GM21367 (cell line): ENCODE measurements around the gene MOCS3.
A peak's percentile ranks its signal among the peaks of the same experiment; 100 is the strongest.

ENCODE experiments used
- ATAC-seq: cut with Tn5 transposase; IDR thresholded peaks from one replicate; pipeline ENCODE4 v1.9.1; 2021; ENCODE audit not compliant: unreplicated experiment

Gene MOCS3

DNA sequence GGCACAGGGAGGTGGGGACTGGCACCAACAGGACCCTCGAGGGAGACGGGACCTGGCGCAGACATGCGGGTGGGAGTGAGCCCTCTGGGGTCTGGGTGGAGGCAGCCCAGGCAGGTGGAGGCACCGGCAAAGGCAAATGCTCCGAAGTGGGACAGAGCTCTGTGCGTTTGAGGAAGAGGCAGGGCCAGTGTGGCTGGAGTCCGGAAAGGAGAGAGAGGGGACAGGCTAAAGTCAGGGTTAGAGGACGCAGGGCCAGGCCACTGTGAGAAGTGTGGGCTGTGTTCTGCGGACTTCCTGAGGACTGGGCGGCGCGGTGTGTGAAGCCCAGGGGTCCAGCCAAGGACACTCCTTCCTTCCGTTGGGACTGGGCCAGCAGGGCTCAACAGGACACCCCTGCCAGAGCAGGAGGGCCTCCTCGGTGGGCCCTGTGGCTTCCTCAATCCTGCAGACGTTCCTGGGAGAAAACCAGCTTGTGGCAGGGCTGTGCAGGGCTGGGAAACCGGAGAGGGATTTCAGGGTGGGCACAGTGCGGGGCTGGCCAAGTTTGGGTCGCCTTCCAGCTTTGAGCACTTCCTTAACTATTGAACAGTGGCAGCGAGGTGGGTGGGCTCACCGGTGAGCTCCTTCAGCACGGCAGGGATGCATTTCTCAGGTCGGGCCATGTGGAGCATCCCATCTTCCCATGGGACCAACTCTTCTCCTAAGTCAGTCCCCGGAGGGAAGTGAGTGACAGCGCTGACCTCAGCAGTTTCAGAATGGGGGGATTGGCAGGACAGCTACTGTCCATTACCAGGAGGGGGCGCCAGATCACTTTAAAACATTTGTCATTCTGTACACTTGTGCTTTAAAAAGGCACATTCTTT, 22.5 kb downstream of the MOCS3 start:
- ATAC-seq: no peak

DNA sequence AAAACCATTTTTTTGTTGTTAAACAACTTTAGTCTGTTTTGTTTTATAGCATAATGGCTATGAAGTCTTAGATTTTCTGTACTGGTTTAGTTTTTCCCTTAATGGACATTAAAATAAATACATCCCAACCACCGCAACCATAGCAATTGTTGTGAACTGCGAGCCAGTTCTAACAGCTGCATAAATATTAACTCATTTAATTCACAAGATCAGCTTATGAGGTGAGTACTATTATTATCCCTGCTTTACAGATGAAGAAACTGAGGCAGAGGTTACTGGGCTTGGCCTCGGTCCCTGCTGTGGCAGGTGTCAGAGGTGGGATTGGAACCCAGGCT, 23.1 kb downstream of the MOCS3 start:
- ATAC-seq: no peak

DNA sequence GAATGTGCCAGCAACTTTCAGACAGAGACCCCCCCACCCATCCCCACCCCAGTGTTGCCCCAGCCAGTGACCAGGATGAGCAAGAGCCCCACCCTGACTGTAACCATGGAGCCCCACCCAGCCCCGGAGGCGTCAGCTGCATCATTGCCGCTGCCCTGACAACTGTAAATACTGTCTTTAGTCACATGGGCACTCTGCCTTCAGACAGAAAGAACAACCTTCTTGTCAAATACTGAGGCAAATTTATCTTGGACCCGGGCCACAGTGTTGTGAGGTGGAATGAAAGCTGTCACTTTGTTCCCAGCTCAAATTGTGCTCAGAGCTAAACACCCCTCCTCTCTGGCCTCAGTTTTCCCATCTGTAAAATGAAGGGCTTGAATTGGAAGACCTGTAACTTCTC, 23.7 kb downstream of the MOCS3 start:
- ATAC-seq: no peak

DNA sequence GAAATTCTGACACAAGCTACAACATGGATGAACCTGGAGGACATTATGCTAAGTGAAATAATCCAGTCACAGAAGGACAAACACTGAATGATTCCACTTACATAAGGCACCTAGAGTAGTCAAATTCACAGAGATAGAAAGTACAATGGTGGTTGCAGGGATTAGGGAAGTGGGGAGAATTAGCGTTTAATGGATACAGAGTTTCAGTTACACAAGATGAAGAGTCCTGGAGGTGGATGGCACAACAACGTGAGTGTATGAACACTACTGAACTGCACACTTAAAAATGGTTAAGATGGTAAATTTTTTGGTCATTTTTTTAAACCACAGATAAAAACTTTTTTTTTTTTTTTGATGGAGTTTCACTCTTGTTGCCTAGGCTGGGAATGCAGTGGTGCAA, 24.7 kb downstream of the MOCS3 start:
- ATAC-seq: no peak

DNA sequence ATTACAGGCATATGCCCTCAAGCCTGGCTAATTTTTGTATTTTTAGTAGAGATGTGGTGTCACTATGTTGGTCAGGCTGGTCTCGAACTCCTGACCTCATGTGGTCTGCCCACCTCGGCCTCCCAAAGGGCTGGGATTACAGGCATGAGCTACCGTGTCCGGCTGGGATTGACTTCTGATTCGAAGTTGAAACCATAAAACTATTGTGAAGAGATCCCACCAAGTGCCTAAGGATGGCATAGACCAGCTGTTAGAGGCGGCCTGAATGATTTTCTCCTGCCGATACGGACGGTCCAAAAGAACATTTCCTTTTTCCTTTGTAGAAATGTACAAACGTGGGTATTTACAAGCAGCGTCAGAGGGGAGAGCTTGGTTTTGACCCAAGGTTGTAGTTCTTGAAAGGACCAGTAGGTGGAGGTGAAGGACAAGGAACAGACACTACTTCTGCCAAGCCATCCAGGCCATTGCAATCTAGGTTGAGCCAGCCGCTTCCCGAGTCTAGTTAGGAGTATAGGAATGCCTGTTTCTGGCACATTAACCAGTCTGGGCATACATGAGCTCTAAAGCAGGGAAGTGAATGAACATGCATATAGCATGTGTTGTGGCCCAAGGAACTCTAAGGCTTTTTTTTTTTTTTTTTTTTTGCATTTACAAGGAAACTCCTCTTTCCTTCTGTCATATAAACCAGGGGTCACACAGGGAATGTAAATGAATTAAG, 29.0 kb downstream of the MOCS3 start:
- no peak for ATAC-seq

DNA sequence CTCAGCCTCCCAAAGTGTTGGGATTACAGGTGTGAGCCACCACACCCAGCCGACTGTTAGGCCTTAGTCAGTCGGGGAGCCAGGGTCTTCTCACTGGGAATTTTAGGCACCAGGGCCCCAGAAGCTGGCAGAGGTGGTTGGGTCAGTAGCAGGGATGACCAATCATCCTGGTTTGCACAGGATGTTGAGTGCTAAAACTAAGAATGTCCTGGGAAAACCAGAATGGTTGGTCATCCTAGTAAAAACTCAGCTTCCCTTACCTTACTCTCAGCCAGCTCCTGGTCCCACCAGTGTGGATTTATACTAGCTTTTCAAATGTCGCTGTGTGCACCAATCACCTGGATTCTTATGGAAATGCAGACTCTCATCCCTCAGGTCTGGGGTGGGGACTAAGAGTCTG, 32.5 kb downstream of the MOCS3 start:
- no peak for ATAC-seq

DNA sequence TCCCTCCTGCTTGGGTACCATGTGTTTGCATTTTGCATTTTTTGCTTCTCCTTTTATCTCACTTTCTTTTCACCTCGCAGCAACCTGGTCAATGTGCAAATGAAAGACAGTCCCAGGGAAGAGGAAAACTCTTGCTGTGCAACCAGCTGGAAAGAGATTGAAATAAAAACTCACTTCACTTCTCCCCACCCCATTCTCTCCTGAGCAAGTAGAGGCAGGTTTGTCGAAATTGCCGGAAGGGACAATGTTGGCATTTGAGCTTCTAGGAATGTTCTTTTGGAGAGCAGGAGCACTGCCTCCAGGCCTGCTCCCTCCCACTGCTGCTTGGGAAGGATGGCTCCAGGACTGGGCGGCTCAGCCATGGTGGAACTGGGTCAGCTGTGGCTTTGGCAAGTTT, 33.7 kb downstream of the MOCS3 start:
- no peak for ATAC-seq

DNA sequence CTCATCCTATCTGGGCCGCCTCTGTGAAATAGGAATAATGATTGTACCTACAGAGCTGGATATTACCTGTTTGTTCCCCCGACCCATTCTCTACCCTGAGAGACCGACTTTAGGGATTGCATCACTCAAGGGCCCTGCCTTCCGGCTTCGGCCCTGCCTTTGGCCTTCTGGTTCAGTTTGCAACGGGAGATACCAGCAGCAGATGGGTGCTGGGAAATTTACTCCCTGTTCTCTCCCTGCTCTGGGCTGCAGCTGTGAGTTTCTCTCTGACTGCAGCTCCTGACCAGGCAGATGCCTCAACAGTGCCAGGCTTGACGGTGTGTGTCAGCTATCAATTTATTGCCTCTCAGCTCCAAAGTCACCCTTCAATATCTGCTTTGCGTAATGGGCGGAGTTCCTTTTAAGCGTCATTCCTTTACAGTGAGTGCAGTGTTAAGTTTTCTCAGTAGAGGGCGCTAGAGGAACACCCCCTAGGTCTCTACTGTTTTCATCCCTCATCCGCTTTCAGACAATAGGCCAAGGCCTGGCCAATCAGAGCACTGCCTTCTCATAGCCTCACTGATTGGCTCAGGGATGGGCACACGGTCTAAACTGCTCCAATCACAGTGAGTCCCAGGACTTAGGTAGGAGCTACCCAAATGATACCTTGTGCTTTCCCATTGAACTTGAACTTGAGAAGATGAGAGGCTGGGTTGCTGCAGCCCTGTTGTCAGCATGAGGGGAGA, 34.3 kb downstream of the MOCS3 start:
- ATAC-seq: peak; percentile 77

DNA sequence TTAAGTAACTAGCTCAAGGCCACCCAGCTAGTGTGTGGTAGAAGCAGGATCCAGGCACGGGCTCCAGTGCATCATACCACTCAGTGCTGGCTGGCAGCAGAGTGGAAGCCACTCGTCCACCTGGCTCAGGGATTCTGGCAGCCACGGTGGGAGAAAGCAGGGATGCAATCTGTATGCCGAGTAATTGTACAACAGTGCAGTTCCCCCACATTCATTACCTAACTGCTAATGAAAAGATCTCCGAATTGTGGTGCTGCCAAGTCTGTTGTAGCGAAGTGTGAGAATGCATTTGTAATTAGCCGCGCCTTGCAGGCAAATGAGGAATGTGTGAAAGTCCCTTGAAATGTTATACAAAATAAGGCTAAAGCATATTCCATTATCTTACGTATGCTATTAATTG, 35.3 kb downstream of the MOCS3 start:
- ATAC-seq: no peak

DNA sequence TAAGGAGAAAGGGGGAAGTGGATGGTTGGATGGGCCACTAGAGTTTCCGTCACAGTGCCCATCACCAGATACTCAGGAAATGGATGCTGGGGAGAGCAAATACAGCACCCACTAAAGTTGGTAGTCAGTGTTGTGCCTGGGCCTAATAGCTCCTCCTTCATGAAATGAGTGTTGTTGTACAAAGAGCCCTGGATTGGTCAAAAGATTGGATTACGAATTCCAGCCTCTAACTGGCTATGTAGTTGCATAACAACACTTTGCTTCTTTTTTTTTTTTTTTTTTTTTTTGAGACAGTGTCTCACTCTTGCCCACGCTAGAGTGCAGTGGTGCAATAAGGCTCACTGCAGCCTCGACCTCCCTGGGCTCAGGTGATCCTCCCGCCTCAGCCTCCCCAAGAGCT, 36.9 kb downstream of the MOCS3 start:
- no peak for ATAC-seq

DNA sequence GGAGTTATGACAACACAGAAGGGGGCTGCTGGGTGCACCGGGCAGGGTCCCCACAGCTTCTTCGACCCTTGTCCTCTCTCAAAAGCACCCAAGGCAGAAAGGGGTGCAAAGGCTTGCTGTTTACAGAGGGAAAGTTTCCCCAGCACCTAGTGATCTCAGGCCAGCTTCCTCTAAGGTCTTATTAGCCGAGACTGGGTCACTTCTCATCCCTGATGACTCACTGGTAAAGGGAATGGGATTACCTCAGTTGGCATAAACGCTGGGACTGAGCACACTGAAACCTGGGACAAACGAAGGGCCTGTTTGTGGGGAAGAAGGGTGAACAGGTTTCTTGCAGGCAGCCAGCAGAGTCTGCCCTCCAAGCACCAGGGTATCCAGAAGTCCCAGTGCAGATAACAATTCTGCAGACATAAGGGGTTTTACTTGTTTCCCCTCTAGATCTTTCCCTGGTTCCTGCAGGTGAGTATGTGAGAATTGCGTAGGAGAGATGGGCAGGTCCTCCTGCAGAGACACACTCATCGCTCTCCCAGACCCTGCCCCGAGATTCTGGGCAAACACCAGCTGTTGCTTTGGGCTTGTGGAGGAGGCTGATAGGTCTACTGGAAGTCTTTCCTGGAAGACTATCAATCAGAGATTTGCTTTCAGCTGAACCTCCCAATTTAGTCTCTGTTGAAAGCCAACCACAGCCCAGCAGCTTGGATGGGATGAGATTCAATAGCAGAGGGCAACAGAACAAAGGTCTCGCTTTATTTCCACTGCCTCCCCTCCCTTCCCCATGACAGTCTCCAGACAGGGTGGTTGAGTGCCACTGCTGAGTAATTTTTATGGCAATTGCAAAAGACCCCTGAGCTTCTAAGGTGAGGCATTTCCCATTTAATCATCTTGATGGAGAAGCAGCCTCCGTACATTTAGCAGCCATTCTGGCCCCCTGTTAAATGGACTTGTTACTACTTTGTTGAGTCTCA, 38.6 kb downstream of the MOCS3 start:
- no peak for ATAC-seq

DNA sequence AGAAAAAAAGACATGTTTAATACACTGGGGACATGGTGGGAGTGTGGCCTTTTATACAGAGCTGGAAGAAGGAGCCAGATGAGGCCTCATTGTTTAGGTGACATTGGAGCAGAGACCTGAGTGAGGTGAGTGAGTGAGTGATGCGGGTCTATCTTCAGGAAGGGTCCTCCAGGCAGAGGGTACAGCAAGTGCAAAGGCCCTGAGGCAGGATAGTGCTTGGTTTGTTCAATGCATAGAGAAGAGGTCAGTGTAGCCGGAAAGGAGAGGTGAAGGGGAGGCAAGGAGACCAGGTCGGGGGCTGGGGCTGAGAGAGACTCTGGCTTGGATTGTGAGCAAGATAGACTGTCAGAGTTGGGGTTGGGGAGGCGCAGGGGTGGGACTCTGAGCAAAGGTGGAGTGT, 40.7 kb downstream of the MOCS3 start:
- ATAC-seq: no peak

DNA sequence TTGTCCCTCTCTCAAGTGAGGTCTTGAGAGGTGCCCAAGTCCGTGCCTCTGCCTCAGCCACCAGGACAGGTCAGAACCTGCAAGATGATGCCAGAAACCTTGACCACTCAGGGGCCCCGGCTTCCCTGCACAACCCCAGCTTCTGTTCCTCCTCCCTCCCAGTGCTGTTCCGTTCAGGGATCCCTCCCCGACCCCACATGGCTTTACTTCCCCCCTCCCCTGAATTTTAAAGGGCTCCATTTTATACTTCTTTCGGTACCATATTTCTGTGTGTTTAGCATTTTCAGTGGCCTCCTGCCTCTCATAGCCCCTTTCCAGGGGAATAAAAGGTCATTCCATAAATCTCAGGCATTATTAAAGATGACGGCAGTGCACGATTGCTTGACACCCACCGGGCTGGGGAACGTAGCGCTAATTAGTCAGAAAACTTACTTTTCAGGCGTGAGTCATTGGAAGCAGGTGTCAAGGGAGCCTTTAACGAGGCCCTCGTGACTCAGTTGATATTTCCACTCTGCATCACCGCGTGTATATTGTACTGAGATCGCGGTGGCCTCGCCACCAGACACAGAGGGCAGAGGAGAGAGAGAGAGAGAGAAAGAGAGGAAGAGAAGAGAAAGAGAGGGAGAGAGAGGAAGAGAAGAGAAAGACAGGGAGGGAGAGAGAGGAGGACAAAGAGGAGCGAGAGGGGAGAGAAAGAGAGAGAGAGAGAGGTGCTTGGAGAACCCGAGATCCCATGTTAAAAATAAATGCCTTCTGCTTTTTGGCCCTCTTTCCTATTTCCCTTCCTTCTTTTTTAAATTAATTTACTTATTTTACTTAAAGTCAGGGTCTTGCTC, 43.0 kb downstream of the MOCS3 start:
- no peak for ATAC-seq

DNA sequence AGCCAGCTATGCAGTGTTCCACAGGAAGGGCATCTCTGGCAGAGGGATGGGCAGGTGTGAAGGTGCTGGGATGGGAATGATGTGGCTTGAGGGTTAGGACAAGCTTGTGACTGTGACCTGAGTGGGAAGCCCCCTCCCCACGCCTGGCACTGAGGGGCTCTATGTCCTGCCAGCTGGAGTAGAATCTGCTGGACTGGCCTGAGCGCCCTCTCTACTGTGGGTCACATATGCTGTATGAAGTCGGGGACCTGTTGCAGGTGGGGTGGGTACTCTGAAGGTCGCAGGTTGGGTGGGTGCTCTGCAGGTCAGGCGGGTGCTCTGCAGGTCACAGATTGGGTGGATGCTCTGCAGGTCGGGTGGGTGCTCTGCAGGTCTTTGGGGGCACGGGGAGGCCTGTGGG, 44.0 kb downstream of the MOCS3 start:
- ATAC-seq: no peak

DNA sequence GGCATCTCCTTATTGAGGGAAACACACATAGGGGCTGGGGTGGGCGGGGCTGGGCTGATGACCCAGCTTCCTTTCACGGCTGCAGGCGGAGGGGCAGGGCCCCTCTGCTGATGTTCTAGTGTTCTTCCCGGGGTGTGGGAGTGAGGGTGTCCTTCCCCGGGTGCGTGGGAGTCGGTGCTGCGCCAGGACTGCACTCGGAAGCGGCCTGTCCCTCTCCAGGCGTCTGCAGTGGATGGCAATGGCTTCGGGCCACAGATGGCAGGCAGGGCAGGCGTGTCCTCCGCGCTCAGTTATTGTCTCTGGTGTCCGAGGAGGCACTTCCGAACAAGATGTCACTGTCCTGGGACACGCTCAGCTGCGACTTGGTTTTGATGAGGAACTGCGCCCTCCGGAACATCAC, 45.1 kb downstream of the MOCS3 start:
- no peak for ATAC-seq

DNA sequence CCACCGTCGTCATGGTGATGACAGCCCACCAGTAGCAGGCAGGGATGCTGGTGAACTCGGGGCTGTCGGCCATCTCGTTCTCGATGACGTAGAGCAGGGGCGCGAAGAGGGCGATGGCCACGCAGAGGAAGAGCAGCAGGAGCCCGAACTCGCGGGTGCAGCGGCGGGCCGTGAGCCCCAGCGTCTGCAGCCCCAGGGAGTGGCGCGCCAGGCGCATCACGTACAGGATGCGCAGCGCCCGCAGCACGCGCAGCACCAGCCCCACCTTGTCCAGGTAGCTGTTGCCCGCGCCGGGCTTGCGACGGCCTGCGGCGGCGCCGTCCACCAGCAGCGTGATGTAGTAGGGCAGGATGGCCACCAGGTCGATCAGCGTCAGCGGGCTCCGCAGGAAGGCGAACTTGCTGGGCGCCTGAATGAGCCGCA, 45.7 kb downstream of the MOCS3 start:
- ATAC-seq: no peak

DNA sequence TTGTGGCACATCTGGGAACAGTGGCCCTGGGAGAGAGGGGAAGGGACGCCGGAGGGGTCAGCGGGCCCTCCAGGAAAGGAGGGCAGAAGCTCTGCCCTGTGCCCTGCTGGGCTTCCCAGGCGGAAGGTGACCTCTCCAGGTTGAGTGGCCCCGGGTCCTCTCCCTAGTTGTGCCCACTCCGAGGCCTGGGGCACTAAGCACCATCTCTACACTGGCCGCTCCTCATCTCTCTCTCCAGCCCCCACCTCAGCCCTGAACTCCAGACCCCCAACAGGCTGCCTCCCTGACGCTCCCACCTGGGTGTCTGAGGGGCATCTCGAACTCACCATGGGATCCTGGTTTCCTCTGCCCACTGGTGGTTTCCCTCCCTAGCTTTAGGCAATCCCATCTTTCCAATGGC, 46.2 kb downstream of the MOCS3 start:
- no peak for ATAC-seq

DNA sequence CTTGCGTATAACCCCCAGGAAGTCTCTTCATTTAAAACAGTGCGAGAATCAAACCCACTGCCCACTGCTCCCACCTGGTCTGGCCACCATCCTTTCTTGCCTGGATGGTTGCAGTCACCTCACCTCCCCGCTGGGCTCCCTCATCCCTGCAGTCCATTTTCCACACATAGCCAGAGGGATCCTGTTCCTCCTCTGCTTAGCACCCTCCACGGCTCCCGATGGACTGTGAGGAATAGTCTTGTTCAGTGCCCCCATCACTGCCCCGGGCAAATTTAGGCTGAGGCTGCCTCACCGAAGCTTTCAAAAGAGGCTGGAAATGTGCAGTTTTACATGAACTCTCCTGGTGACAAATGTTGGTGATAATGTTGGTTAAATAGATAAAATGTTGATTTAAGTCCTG, 46.6 kb downstream of the MOCS3 start:
- no peak for ATAC-seq

DNA sequence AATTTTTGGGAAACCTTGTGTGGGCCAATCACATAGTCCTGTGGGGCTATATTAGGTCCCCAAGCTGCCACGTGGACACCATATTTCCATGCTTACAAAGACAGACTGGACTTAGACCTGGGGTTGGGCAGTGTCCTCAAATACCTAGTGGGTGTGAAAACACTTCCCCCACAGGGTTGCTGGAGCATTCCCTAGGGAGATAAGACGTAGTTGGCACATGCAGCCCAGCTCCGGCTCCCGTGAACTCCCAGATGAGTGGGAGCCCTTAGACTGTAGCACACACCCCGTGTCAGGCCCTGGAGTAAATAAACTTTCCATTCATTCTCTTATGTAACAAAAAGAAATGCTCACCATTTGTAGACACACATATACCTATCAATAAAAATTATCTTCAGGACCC, 50.1 kb downstream of the MOCS3 start:
- no peak for ATAC-seq
